GM21367 (cell line): ENCODE results near the gene MYO15A.

Source experiments
- ATAC-seq: cut with Tn5 transposase; IDR thresholded peaks from one replicate; pipeline ENCODE4 v1.9.1; 2021; ENCODE audit not compliant: unreplicated experiment

MYO15A gene

DNA sequence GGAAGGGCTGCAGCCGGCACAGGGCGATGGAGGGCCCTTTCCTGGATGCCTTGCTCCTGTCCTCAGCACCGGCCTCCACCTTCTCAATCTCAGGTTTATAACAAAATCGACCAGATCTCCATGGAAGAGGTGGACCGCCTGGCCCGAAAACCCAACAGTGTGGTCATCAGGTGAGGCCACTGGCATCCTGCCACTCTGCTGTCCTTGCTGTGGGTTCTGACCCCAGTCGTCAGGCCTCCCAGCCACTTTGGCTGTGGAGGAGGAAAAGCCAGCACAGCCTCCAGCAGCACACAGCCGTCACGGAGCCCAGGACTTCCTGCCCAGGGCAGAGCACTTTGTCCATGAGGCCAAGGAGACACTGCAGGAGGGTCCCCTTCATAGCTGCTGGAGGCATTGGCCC lies 6.7 kb upstream of the MYO15A start:
- ATAC-seq: no peak

DNA sequence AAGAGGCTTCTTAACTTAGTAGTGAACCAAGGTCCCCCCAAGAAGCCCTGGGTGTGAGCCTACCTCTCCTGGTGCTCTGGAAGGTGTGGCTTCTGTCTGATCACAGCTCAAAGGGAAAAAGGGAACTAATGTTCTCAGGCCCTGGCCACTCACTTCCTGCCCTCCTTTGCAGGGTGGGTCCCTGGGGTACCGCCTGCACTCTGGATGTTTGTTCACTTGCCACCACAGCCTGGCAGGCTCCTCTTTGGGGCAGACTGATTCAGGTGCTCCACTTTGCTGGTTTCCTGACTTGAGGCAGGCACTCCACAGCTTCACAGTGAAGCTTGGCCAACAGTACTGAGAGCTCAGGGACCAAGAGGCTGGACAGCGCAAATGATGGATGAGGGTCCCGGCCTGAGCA lies 5.9 kb upstream of the MYO15A start:
- ATAC-seq: no peak

DNA sequence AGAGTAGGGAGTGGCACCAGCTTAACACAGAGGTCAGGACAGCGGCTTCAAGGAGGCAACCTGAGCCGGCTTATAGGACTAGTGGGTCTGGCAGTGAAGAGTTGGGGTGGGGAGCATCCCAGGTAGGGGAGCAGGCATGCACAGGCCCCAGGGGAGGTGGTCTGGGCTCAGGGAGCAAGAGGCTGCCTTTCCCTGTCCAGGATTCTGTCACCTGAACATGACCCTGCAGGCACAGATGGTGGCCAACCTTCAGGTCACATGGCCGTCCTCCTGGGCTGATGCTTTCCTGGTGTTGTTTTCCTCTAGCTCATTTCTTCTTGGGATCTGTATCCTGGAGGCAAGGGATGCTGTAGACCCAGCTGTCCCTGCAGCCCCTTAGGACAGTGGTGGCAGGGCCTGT lies 3.5 kb upstream of the MYO15A start:
- no peak for ATAC-seq

DNA sequence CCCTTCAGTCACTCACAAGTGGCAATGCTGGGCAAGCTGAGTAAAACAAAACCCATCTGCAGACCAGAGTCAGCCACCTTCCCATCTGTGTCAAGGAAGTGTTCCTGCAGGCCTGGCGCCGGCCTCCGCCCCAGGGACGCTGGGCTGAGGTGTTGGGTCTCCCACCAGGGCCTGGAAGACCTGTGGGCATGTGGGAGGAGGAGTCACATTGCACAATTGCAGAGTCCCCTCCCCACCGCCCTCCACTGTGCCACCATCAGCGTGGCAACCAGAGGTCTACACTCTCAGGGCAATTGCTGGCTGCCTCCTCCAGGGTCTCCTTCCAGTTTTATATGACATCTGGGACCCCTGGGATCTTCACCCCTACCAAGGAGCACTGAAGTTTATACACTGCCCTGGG lies 3.0 kb upstream of the MYO15A start:
- ATAC-seq: no peak

GRCh38 chr17:18106211-18106610 lies 2.3 kb upstream of the MYO15A start:
- no peak for ATAC-seq

DNA sequence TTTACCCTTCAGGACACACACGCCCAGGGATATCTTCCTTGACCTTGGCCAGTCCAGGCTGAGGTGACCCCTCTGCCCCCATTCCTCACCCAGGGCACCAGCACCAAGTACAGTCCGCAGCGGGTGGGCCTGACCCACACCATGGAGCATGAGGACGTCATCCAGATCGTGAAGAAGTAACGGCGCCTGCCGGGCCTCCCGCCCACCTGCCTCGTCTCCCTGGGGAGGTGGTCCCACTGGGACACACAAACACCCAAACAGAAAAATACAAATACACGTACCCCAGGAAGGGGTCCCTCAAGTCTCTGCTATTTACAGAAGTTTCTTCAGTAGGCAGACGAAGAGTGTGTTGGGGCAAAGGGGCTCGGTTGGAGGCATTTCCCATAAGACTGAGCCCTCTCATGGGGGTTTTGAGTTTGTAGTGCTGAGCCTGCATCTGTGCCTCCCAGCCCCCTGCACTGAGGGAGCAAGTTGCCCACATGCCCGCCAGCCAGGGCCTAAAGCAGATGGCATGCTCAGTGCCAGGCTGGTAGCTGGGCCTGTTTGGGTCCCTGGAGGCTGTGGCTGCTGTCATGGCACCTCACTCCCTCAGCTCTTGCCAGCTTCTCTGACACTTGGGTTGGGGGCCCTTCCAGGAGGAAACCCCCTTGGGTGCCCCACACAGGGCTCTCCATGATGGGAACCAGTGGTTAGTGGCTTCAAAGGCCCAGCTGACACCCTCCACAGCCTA lies 1.3 kb upstream of the MYO15A start:
- ATAC-seq: no peak

DNA sequence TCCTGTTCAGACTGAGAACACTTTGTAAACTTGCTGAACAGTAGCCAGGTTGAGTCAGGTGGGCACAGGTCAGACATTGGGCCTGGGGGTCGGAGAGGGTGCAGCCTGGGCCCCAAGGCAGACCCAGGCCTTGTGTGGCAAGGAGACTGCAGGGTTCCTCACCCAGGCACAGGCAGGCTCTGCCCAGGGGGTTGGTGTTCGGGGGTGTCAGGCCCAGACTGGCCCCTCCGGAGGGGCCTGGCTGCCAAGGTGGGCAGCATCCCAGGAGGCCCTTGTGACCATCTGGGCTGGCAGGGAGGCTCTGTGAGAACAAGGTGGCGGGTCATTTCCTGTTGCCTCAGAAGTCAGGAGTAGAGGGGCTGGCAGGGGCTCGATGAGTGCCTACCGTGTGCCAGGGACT lies 585 bp upstream of the MYO15A start:
- no peak for ATAC-seq

DNA sequence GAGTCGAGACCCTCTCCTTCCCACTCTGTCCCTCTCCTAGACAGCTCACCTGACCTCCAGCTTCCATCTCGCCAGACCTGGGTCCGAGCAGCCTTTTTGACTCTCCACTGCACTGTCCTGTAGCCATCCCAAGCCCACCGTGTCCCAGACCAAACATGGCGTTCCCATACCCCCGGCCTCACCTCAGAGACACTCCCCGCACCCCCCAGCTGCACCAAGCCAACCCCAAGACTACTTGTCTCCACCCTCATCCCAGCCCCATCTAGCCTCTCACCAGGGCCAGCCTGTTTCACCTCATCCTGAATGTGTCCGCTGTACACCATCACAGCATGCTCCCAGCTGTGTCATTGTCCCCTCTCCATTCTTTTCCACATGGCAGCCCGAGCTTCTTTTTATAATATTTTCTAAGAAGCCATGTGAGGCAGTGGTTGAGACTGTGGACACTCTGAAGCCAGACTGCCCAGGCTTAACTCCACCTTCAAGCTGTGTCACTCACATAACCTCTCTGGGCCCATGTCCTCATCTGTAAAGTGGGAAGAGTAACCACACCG lies 1.5 kb downstream of the MYO15A start:
- no peak for ATAC-seq

DNA sequence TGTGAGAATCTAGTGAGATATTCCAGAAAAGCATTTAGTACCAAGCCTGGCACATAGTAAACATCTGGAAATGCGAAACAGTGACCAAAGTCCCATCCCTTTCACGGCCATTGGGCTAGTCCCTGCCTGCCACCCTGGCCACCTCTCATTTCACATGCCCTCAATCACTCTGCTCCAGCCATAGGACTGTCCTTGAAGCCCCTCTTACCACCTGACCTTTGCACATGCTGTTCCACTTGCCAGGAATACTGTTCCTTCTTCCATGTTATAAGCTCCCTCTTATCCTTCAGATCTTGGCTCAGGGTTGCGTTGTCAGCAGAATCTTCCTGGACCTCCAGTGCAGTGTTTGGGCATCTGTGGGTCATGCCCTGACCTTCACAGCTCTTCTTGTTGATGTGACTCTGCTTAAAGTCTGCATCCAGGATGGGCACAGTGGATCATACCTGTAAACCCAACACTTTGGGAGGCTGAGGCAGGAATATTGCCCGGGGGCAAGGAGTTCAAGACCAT lies 2.1 kb downstream of the MYO15A start:
- ATAC-seq: no peak

- no peak for ATAC-seq
Observed at GRCh38 chr17:18111330-18111971, 2.9 kb downstream of the MYO15A start.

- no peak for ATAC-seq
Observed at GRCh38 chr17:18115517-18115916, 7.0 kb downstream of the MYO15A start.

DNA sequence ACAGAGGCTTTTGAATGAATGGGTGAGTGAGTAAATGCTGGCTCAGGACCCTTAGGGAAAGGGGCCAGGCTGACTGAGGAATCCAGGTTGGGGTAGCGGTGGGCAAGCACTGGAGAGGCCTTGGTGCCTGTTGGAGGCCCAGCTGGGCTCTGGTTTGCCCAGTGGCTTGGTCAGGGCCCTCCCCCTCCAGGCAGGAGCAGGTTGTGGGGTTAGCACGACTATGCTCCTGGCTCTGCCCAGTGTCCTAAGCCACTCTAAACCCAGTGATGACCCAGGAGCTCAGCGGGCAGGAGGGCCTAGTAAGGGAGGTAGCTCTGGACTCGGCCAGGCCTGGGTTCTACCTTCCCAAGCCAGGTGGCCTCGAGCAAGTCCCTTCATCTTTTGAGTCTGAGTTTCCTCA lies 7.5 kb downstream of the MYO15A start:
- ATAC-seq: no peak

DNA sequence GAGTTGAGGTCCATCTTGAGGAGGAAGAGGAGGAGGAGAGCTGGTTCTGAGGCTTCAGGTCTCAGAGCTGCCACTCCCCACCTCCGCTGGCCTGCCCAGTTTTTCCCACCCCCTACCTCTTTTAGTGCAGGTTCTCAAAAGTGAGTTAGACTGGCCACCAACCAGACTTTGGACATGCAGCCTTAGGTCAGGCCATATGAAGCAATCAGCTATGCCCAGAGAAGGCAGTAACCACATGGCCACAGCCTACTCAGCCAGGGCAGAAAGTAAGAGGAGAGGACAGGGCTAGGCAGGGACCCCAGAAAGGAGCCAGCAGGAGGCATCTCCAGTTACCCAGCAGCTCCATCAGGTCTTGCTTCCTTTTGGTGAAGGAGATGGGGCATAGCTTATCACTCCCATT lies 9.0 kb downstream of the MYO15A start:
- ATAC-seq: no peak

- no peak for ATAC-seq
Observed at GRCh38 chr17:18117982-18118975, 9.7 kb downstream of the MYO15A start.

- no peak for ATAC-seq
Observed at GRCh38 chr17:18119166-18119745, 10.7 kb downstream of the MYO15A start.

GRCh38 chr17:18119938-18120337 lies 11.4 kb downstream of the MYO15A start:
- ATAC-seq: no peak

- no peak for ATAC-seq
Observed at GRCh38 chr17:18120461-18121017, 12.0 kb downstream of the MYO15A start.

DNA sequence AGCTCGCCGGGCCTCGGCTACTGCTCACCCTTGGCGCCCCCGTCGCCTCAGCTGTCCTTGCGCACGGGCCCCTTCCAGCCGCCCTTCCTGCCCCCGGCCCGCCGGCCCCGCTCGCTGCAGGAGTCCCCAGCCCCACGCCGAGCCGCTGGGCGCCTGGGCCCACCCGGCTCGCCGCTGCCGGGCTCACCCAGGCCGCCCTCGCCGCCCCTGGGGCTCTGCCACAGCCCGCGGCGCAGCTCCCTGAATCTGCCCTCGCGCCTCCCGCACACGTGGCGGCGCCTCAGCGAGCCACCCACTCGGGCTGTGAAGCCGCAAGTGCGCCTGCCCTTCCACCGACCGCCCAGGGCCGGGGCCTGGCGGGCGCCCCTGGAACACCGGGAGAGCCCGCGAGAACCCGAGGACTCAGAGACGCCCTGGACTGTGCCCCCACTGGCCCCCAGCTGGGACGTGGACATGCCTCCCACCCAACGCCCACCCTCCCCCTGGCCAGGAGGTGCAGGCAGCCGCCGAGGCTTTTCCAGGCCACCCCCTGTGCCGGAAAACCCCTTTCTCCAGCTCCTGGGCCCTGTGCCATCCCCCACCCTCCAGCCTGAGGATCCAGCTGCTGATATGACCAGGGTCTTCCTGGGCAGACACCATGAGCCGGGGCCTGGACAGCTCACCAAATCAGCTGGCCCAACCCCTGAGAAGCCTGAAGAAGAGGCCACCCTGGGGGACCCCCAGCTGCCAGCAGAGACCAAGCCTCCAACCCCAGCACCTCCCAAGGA lies 12.8 kb downstream of the MYO15A start:
- ATAC-seq: no peak

DNA sequence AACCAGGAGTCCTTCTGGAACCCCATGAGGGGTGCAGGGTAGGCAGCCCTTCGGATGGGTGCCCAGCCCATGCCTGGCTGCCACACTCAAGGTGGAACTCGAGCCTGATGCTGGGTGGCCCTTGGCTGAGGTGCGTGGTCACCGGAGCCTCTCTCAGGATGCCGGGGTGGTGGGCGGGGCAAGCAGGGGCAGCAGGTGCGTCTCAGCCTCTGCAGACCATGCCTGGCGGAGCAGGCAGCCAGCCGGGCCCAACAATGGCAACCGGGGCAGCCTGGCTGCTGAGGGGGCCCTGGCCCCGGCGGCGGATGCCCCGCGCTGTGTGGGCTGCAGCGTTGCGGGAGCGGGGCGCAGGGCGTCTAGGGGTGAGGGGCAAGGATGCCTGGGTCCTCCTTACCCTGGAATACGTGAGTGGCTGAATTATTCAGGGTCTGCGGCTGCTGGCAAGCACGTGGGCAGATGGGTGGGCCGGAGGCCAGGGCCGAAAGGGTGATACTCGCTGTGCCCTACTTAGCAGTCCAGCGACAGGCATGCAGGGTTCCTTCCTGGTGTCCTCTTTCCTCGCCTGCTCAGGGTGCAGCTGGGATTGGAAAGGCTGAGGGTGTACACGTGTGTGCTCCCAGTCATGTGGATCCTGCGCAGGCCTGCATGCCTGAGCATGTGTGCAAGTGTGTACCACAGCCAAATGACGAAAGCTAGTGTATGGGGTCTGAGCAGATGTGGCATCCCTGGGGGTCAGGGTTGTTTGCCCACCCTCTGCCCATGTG lies 14.6 kb downstream of the MYO15A start:
- ATAC-seq: no peak
